Measurements from ENCODE around the gene CXCL14. TPM values are rescaled to one million over a fixed set of nuclear protein-coding genes. Genes with fewer than 3 reads are reported as not detected.

CXCL14 gene
- polyA plus RNA-seq, 3 donors = 0.07 to 0.12 TPM; not detected in 1

GRCh38 chr5:135557076-135557838 is 21.5 kb downstream of the CXCL14 start:
- H3K9ac ChIP-seq (ENCODE audit: insufficient read depth, low read length, poor library complexity, severe bottlenecking) = no peak overlapping the region
- H3K4me1 ChIP-seq (ENCODE audit: control insufficient read depth in 1 of 2, insufficient read depth in 2 of 2, low read length in 2 of 2) = no peaks in the 10 kb centered on the region
- peaks cover 32 to 64% (median 56%) of the 10 kb centered on the region in 3 donors for H3K27me3 Mint-ChIP-seq (ENCODE audit: low read depth in 3 of 3)
- peaks cover 0 to 4% of the 10 kb centered on the region in 2 donors for H3K9me3 ChIP-seq (replicated peaks in 1 of 2; ENCODE audit: control insufficient read depth in 1 of 2, insufficient read depth in 1 of 2, low read length in 2 of 2)
- DNase-seq = no peak
- H3K79me2 ChIP-seq (ENCODE audit: insufficient read depth, low read length) = no peaks in the 10 kb centered on the region
- H3K36me3 Mint-ChIP-seq = no peaks in the 10 kb centered on the region
- intact Hi-C loops (cut with micrococcal nuclease) = no loop called here
- peaks cover 10% of the 10 kb centered on the region for H3K4me1 Mint-ChIP-seq
- H3K4me3 Mint-ChIP-seq = peak overlapping the region in 1 of 2 donors; percentile 2
- H4K20me1 ChIP-seq (ENCODE audit: insufficient read depth, low read length) = no peaks in the 10 kb centered on the region
- 89% methylated on average over 4 of the region's 11 CpGs for WGBS (ENCODE audit: insufficient coverage)
- H3K27ac ChIP-seq (ENCODE audit: low read depth in 1 of 2, low read length in 2 of 2) = no peak overlapping the region
- no peaks in the 10 kb centered on the region for H3K36me3 ChIP-seq (replicated peaks in 1 of 2; ENCODE audit: control insufficient read depth in 1 of 2, insufficient read depth in 2 of 2, low read length in 2 of 2)
- H3K27ac Mint-ChIP-seq = peak overlapping the region in 1 of 7 donors; percentile 11
- H3K4me2 ChIP-seq (replicated peaks; ENCODE audit: extremely low read depth, low read length, poor library complexity, severe bottlenecking) = no peak overlapping the region
- peaks cover 21 to 53% of the 10 kb centered on the region in 2 donors for H3K27me3 ChIP-seq (ENCODE audit: control insufficient read depth in 2 of 2, insufficient read depth in 2 of 2, low read length in 2 of 2)
- no peak overlapping the region for H3K4me3 ChIP-seq (replicated peaks in 1 of 3; ENCODE audit: low read depth in 2 of 3, low read length in 3 of 3)
- peaks cover 0 to 2% (median 2%) of the 10 kb centered on the region in 7 donors for H3K9me3 Mint-ChIP-seq
- TF ChIP-seq, protein P1, sequence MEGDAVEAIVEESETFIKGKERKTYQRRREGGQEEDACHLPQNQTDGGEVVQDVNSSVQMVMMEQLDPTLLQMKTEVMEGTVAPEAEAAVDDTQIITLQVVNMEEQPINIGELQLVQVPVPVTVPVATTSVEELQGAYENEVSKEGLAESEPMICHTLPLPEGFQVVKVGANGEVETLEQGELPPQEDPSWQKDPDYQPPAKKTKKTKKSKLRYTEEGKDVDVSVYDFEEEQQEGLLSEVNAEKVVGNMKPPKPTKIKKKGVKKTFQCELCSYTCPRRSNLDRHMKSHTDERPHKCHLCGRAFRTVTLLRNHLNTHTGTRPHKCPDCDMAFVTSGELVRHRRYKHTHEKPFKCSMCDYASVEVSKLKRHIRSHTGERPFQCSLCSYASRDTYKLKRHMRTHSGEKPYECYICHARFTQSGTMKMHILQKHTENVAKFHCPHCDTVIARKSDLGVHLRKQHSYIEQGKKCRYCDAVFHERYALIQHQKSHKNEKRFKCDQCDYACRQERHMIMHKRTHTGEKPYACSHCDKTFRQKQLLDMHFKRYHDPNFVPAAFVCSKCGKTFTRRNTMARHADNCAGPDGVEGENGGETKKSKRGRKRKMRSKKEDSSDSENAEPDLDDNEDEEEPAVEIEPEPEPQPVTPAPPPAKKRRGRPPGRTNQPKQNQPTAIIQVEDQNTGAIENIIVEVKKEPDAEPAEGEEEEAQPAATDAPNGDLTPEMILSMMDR (IDR thresholded peaks at IDR 0.05) = no peak
- no peak overlapping the region for H2AFZ ChIP-seq (ENCODE audit: insufficient read depth, low read depth, low read length, poor library complexity, severe bottlenecking)

DNA sequence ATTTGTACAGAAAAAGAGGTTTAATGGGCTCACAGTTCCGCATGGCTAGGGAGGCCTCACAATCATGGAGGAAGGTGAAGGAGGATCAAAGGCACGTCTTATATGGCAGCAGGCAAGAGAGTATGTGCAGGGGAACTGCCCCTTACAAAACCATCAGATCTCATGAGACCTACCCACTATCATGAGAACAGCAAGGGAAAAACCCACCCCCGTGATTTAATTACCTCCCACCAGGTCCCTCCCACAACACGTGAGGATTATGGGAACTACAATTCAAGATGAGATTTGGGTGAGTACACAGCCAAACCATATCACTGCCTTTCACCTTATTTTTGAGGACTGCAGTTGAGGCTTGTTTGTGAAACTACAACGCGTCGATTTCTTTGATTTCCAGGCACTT is 22.2 kb downstream of the CXCL14 start:
- TF ChIP-seq, protein P1 (IDR thresholded peaks at IDR 0.05) = no peak

More for the DNA sequence above, 22.2 kb downstream of the CXCL14 start:
- peaks cover 0 to 4% of the 10 kb centered on the region in 2 donors for H3K9me3 ChIP-seq (replicated peaks in 1 of 2; ENCODE audit: control insufficient read depth in 1 of 2, insufficient read depth in 1 of 2, low read length in 2 of 2)
- no peak for DNase-seq
- no peak overlapping the region for H2AFZ ChIP-seq (ENCODE audit: insufficient read depth, low read depth, low read length, poor library complexity, severe bottlenecking)
- H3K9ac ChIP-seq (ENCODE audit: insufficient read depth, low read length, poor library complexity, severe bottlenecking) = no peak overlapping the region
- Mint-ChIP-seq H3K4me3 (peak overlapping the region in 1 of 2 donors; percentile 28), H3K4me1 (peaks cover 10% of the 10 kb centered on the region), H3K27me3 (ENCODE audit: low read depth in 3 of 3) (peaks cover 32 to 66% (median 59%) of the 10 kb centered on the region in 3 donors), H3K27ac (no peak overlapping the region), H3K9me3 (peaks cover 0 to 2% (median 2%) of the 10 kb centered on the region in 7 donors), H3K36me3 (no peaks in the 10 kb centered on the region)
- peaks cover 21 to 55% of the 10 kb centered on the region in 2 donors for H3K27me3 ChIP-seq (ENCODE audit: control insufficient read depth in 2 of 2, insufficient read depth in 2 of 2, low read length in 2 of 2)
- H3K79me2 ChIP-seq (ENCODE audit: insufficient read depth, low read length) = no peaks in the 10 kb centered on the region
- WGBS (ENCODE audit: insufficient coverage) = no CpG with 5 or more reads among the region's 7 CpGs
- H3K36me3 ChIP-seq (replicated peaks in 1 of 2; ENCODE audit: control insufficient read depth in 1 of 2, insufficient read depth in 2 of 2, low read length in 2 of 2) = no peaks in the 10 kb centered on the region
- no peak overlapping the region for H3K27ac ChIP-seq (ENCODE audit: low read depth in 1 of 2, low read length in 2 of 2)
- intact Hi-C loops (cut with micrococcal nuclease) = no loop called here
- H3K4me3 ChIP-seq (replicated peaks in 1 of 3; ENCODE audit: low read depth in 2 of 3, low read length in 3 of 3) = no peak overlapping the region
- no peaks in the 10 kb centered on the region for H4K20me1 ChIP-seq (ENCODE audit: insufficient read depth, low read length)
- H3K4me2 ChIP-seq (replicated peaks; ENCODE audit: extremely low read depth, low read length, poor library complexity, severe bottlenecking) = no peak overlapping the region
- no peaks in the 10 kb centered on the region for H3K4me1 ChIP-seq (ENCODE audit: control insufficient read depth in 1 of 2, insufficient read depth in 2 of 2, low read length in 2 of 2)

Data from CD14-positive monocyte (primary cell).